Mucosa of stomach (tissue), 1 donor: Measurements from ENCODE around the gene ZNF688.

Experiments
- H3K27me3 ChIP-seq: one replicate; pipeline ENCODE4 v1.7.0; 2013; ENCODE audit warnings: mild to moderate bottlenecking, low read length; ENCODE audit not compliant: control insufficient read depth, insufficient read depth
- H3K36me3 ChIP-seq: one replicate; pipeline ENCODE4 v1.7.0; 2013; ENCODE audit warnings: low read length; ENCODE audit not compliant: control insufficient read depth, insufficient read depth
- H3K4me1 ChIP-seq: one replicate; pipeline ENCODE4 v1.7.0; 2013; ENCODE audit warnings: mild to moderate bottlenecking, low read length; ENCODE audit not compliant: control insufficient read depth, insufficient read depth
- H3K4me3 ChIP-seq: one replicate; pipeline ENCODE4 v1.7.0; 2013; ENCODE audit warnings: low read length
- H3K9ac ChIP-seq: one replicate; pipeline ENCODE4 v1.7.0; 2013; ENCODE audit warnings: mild to moderate bottlenecking, low read length, moderate library complexity
- H3K9me3 ChIP-seq: one replicate; pipeline ENCODE4 v1.7.0; 2013; ENCODE audit warnings: mild to moderate bottlenecking, low read length, moderate library complexity; ENCODE audit not compliant: control insufficient read depth
- donor health status: Pancreatic carcinoma.

The ZNF688 gene

DNA sequence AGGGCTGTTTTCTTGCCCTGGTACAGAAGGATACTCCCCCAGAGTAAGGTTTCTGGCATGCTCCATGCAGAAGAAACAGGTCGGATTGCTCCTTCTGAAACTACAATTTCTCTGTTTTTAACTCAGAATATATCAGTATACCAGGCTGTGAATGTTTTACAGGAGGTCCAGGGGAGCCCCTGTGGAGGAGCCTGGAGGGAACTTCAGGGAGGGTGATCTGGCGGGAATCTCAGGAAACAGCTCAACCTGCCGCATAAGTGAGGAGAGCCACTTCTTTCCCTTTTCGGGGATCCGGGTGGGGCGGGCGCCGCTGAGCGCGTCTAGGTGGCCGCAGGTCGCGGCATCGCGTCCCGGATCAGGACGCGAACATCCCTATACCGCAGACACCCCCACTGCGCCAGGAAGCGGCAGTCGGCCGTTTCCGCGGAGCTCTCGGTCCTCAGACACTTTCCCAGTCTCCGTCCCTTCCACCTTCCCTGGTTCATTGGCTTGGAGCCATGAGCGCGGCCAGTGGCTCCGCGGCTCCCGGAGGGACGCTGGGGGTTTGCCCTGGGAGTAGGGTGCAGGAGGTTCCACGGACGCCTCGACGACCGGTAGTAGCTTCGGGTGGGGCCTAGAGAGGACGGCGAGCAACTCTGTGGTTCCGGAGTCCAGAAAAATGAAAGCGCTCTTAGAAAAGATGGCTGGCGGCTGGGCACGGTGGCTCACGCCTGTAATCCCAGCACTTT lies 10.3 kb downstream of the ZNF688 start:
- peaks cover 22% of the 10 kb centered on the region for H3K4me1 ChIP-seq
- H3K27me3 ChIP-seq = no peaks in the 10 kb centered on the region
- no peaks in the 10 kb centered on the region for H3K9me3 ChIP-seq
- peak overlapping the region; percentile 69 for H3K9ac ChIP-seq
- H3K36me3 ChIP-seq = no peaks in the 10 kb centered on the region
- H3K4me3 ChIP-seq = peak overlapping the region; percentile 19

GRCh38 chr16:30559690-30560089 lies 11.8 kb downstream of the ZNF688 start:
- Histone ChIP-seq H3K4me1 (peaks cover 33% of the 10 kb centered on the region), H3K9me3 (no peaks in the 10 kb centered on the region)

DNA sequence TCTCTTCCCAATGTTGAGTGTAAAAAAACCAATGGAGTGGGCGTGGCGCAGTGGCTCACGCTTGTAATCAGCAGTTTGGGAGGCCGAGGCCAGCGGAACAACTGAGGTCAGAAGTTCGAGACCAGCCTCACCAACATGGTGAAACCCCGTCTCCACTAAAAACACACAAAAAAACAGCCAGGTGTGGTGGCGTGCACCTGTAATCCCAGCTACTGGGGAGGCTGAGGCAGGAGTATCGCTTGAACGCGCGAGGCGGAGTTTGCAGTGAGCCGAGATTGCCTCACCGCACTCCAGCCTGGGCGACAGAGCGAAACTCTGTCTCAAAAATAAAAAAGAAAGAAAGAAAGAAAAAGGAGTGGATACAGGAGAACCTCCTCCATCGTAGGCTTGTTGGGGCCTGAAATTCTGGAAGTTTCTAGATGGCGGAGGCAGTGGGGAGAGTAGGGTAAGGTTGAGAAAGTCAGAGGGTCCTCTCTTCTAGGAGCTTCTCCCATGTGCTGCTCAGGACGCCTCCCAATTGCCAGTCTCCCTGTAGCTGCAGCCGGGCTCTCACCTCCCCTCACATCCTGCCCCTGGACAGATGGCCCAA lies 12.6 kb downstream of the ZNF688 start:
- Histone ChIP-seq H3K4me3 (no peak overlapping the region), H3K4me1 (peaks cover 39% of the 10 kb centered on the region), H3K36me3 (peaks cover 3% of the 10 kb centered on the region), H3K9ac (no peak overlapping the region), H3K9me3 (no peaks in the 10 kb centered on the region), H3K27me3 (no peaks in the 10 kb centered on the region)

More at GRCh38 chr16:30559690-30560089, 11.8 kb downstream of the ZNF688 start:
- no peaks in the 10 kb centered on the region for H3K27me3 ChIP-seq
- H3K4me3 ChIP-seq = no peak overlapping the region
- H3K9ac ChIP-seq = peak overlapping the region; percentile 37
- no peaks in the 10 kb centered on the region for H3K36me3 ChIP-seq

DNA sequence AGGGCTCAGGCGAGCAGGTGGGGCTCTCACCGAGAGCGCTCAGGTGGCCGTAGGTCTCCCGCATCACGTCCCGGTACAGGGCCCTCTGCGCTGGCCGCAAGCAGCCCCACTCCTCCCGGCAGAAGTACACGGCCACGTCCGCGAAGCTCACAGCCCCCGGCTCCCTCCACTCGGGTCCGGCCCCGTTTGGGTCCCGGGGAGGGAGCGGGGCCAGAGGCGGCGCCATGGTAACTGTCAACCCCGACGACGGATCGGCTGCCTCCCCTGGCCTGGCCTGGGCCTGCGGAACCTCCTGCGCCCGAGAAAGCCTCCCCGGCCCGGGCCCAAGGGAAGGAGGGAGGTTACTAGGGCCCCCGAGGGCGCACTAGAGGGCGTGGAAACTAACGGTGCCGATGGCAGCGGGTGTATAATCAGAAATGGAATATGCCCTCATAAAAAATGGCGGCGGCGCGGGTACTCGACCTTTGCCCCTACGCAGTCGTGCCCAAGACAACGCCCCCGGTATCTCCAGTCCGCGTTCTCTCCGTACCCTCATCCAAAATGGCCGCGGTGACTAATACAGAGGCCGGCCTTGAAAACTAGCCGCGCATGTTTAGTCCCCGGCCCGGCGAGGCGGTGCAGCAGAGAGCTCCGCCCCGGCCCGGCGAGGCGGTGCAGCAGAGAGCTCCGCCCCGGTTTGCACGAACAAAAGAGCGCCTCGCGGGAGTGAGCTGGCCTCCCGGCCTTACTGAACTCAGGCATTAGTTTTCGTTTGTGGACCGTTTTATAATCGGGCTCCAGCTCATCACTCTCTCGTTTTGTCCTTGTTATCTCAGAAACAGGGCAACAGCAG lies 13.3 kb downstream of the ZNF688 start, which contains the start of gene ZNF764:
TSS of gene ZNF764 (minus strand) at position 418 of the 832 bp plus-strand sequence. CDS start at position 226, 192 bp downstream.
- Histone ChIP-seq H3K4me1 (peaks cover 45% of the 10 kb centered on the region), H3K9ac (peak within 1 kb of the TSS; percentile 94), H3K4me3 (peak within 1 kb of the TSS; percentile 56), H3K27me3 (no peaks in the 10 kb centered on the region), H3K9me3 (no peaks in the 10 kb centered on the region), H3K36me3 (peaks cover 7% of the 10 kb centered on the region)

DNA sequence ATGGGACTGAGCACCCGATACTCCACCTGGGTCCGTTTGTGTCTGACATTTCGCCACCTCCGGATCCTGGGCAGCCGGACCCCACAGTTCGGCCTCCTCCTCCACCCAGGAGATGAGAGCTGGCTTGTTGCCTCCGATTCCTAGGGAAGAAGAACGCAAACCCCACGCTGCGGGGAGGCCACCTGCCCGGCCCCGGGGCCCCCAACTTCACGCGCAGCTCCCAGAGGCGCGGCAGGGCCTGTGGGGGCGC lies 13.9 kb downstream of the ZNF688 start:
- Histone ChIP-seq H3K9me3 (no peaks in the 10 kb centered on the region), H3K27me3 (no peaks in the 10 kb centered on the region), H3K9ac (peak overlapping the region; percentile 94), H3K4me3 (peak overlapping the region; percentile 56), H3K4me1 (peaks cover 47% of the 10 kb centered on the region), H3K36me3 (peaks cover 8% of the 10 kb centered on the region)

GRCh38 chr16:30556125-30556473 lies 15.4 kb downstream of the ZNF688 start:
- H3K27me3 ChIP-seq = no peaks in the 10 kb centered on the region
- H3K4me1 ChIP-seq = peaks cover 47% of the 10 kb centered on the region
- H3K36me3 ChIP-seq = peaks cover 8% of the 10 kb centered on the region
- no peak overlapping the region for H3K4me3 ChIP-seq
- H3K9ac ChIP-seq = peak overlapping the region; percentile 22
- H3K9me3 ChIP-seq = no peaks in the 10 kb centered on the region

- Histone ChIP-seq H3K4me1 (peaks cover 47% of the 10 kb centered on the region), H3K27me3 (no peaks in the 10 kb centered on the region), H3K9me3 (no peaks in the 10 kb centered on the region), H3K4me3 (no peak overlapping the region), H3K9ac (no peak overlapping the region), H3K36me3 (peaks cover 8% of the 10 kb centered on the region)
Observed at GRCh38 chr16:30555315-30556124, 16.0 kb downstream of the ZNF688 start.

GRCh38 chr16:30554557-30555314 lies 16.8 kb downstream of the ZNF688 start:
- H3K27me3 ChIP-seq = no peaks in the 10 kb centered on the region
- no peaks in the 10 kb centered on the region for H3K9me3 ChIP-seq
- H3K4me1 ChIP-seq = peaks cover 45% of the 10 kb centered on the region
- H3K4me3 ChIP-seq = no peak overlapping the region
- peaks cover 8% of the 10 kb centered on the region for H3K36me3 ChIP-seq
- H3K9ac ChIP-seq = no peak overlapping the region

- Histone ChIP-seq H3K27me3 (no peaks in the 10 kb centered on the region), H3K4me1 (peaks cover 41% of the 10 kb centered on the region), H3K36me3 (peaks cover 8% of the 10 kb centered on the region), H3K9me3 (no peaks in the 10 kb centered on the region), H3K9ac (no peak overlapping the region), H3K4me3 (no peak overlapping the region)
Observed at GRCh38 chr16:30553393-30553899, 18.1 kb downstream of the ZNF688 start.

GRCh38 chr16:30552956-30553355 lies 18.6 kb downstream of the ZNF688 start:
- Histone ChIP-seq H3K36me3 (peaks cover 8% of the 10 kb centered on the region), H3K4me3 (no peak overlapping the region), H3K27me3 (no peaks in the 10 kb centered on the region), H3K9me3 (no peaks in the 10 kb centered on the region), H3K4me1 (peaks cover 43% of the 10 kb centered on the region), H3K9ac (no peak overlapping the region)

DNA sequence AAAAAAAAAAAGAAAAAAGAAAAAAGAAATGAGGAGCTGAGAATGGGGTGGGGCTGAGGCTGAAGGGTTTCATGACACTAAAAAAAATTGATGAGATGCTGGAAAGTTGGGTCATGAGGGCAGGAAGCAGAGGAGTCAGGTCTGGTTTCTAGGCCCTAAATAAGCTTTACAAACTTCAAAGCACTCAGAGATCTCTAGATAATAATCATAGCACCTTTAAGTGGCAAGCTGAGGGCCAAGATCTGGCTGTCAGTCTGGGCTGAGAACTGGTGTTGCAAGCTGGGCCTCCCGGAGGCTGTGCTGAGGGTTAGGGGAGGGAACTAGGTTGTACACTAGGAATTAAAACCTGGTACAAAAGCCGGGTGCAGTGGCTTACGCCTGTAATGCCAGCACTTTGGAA lies 19.7 kb downstream of the ZNF688 start:
- Histone ChIP-seq H3K9ac (no peak overlapping the region), H3K9me3 (no peaks in the 10 kb centered on the region), H3K4me3 (no peak overlapping the region), H3K4me1 (peaks cover 41% of the 10 kb centered on the region), H3K27me3 (no peaks in the 10 kb centered on the region), H3K36me3 (peaks cover 8% of the 10 kb centered on the region)
